HG02678 (cell line): ENCODE measurements around the gene DACH1.

ENCODE experiments used
- ATAC-seq: cut with Tn5 transposase; IDR thresholded peaks from one replicate; pipeline ENCODE4 v1.9.1; 2021; ENCODE audit warnings: mild to moderate bottlenecking, moderate library complexity; ENCODE audit not compliant: unreplicated experiment

Gene DACH1

GRCh38 chr13:71513411-71514033 lies 353.5 kb downstream of the DACH1 start:
- ATAC-seq: no peak

- ATAC-seq: no peak
Observed at GRCh38 chr13:71503781-71504180, 363.2 kb downstream of the DACH1 start.

- ATAC-seq: no peak
Observed at GRCh38 chr13:71499944-71500514, 367.0 kb downstream of the DACH1 start.

GRCh38 chr13:71499235-71499634 lies 367.8 kb downstream of the DACH1 start:
- ATAC-seq: no peak

- ATAC-seq: no peak
Observed at GRCh38 chr13:71493189-71493588, 373.8 kb downstream of the DACH1 start.

GRCh38 chr13:71492346-71492871 lies 374.6 kb downstream of the DACH1 start:
- no peak for ATAC-seq

- no peak for ATAC-seq
Observed at GRCh38 chr13:71491010-71491409, 376.0 kb downstream of the DACH1 start.

- ATAC-seq: no peak
Observed at GRCh38 chr13:71489041-71489440, 378.0 kb downstream of the DACH1 start.

- ATAC-seq: no peak
Observed at GRCh38 chr13:71488201-71488600, 378.8 kb downstream of the DACH1 start.

GRCh38 chr13:71485913-71486312 lies 381.1 kb downstream of the DACH1 start:
- ATAC-seq: no peak

- no peak for ATAC-seq
Observed at GRCh38 chr13:71483733-71484132, 383.3 kb downstream of the DACH1 start.

- ATAC-seq: no peak
Observed at GRCh38 chr13:71481501-71481900, 385.5 kb downstream of the DACH1 start.

GRCh38 chr13:71481046-71481445 lies 386.0 kb downstream of the DACH1 start:
- no peak for ATAC-seq

GRCh38 chr13:71477735-71478134 lies 389.3 kb downstream of the DACH1 start:
- ATAC-seq: no peak

GRCh38 chr13:71474936-71475335 lies 392.1 kb downstream of the DACH1 start:
- no peak for ATAC-seq

GRCh38 chr13:71469626-71470025 lies 397.4 kb downstream of the DACH1 start:
- ATAC-seq: no peak

- ATAC-seq: no peak
Observed at GRCh38 chr13:71464686-71465085, 402.3 kb downstream of the DACH1 start.

- no peak for ATAC-seq
Observed at GRCh38 chr13:71461892-71462291, 405.1 kb downstream of the DACH1 start.

GRCh38 chr13:71460211-71460610 lies 406.8 kb downstream of the DACH1 start:
- ATAC-seq: no peak

GRCh38 chr13:71459708-71460107 lies 407.3 kb downstream of the DACH1 start:
- ATAC-seq: no peak

- no peak for ATAC-seq
Observed at GRCh38 chr13:71457645-71458044, 409.4 kb downstream of the DACH1 start.

GRCh38 chr13:71456136-71456535 lies 410.9 kb downstream of the DACH1 start:
- no peak for ATAC-seq

GRCh38 chr13:71454509-71454908 lies 412.5 kb downstream of the DACH1 start:
- no peak for ATAC-seq
